Gastroesophageal sphincter (tissue), 3 donors: Measurements from ENCODE around the gene ATP2A1.

ENCODE experiments used
- EP300 ChIP-seq: sonication (generic); formaldehyde crosslinking; IDR thresholded peaks from one replicate; pipeline ENCODE4 v1.6.1; 2017; ENCODE audit warnings: antibody characterized with exemption, mild to moderate bottlenecking
- POLR2A ChIP-seq, 2 donors: fragments of 450-650 bp; IDR thresholded peaks; one replicate each; pipeline ENCODE4 v1.6.1; 2017; ENCODE audit warnings: antibody characterized with exemption in 2 of 2, mild to moderate bottlenecking in 2 of 2, moderate library complexity in 1 of 2
- TF ChIP-seq, protein P1 (sequence below), 4 experiments: fragments of 200-600 bp in 2 of 4; fragments of 450-650 bp in 2 of 4; sonication (generic) in 1 of 4; IDR thresholded peaks; one replicate each; pipeline ENCODE4 v1.5.1; 2017 to 2019; ENCODE audit warnings: antibody characterized with exemption in 4 of 4, mild to moderate bottlenecking in 2 of 4, moderate library complexity in 2 of 4

DNA sequence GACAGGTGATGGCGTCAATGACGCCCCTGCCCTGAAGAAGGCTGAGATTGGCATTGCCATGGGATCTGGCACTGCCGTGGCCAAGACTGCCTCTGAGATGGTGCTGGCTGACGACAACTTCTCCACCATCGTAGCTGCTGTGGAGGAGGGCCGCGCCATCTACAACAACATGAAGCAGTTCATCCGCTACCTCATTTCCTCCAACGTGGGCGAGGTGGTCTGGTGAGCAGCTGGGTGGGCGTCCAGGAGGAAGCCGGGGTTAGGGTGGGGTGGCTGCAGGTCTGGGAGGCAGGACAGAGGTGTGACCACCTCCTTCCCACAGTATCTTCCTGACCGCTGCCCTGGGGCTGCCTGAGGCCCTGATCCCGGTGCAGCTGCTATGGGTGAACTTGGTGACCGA lies 23.6 kb downstream of the ATP2A1 start:
- TF ChIP-seq, protein P1, sequence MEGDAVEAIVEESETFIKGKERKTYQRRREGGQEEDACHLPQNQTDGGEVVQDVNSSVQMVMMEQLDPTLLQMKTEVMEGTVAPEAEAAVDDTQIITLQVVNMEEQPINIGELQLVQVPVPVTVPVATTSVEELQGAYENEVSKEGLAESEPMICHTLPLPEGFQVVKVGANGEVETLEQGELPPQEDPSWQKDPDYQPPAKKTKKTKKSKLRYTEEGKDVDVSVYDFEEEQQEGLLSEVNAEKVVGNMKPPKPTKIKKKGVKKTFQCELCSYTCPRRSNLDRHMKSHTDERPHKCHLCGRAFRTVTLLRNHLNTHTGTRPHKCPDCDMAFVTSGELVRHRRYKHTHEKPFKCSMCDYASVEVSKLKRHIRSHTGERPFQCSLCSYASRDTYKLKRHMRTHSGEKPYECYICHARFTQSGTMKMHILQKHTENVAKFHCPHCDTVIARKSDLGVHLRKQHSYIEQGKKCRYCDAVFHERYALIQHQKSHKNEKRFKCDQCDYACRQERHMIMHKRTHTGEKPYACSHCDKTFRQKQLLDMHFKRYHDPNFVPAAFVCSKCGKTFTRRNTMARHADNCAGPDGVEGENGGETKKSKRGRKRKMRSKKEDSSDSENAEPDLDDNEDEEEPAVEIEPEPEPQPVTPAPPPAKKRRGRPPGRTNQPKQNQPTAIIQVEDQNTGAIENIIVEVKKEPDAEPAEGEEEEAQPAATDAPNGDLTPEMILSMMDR (IDR thresholded peaks at IDR 0.05): no peak
- TF ChIP-seq EP300 (no peak), POLR2A (IDR thresholded peaks at IDR 0.05) (no peak)
